ENCODE data around the gene FOXO1. TPM values are rescaled to one million over a fixed set of nuclear protein-coding genes. Genes with fewer than 3 reads are reported as not detected.

Gene FOXO1
- total and polyA plus RNA-seq, 2 donors (not counting 1 experiment from before 2014, with no cell fraction given) = 1.9 to 2.5 TPM

DNA sequence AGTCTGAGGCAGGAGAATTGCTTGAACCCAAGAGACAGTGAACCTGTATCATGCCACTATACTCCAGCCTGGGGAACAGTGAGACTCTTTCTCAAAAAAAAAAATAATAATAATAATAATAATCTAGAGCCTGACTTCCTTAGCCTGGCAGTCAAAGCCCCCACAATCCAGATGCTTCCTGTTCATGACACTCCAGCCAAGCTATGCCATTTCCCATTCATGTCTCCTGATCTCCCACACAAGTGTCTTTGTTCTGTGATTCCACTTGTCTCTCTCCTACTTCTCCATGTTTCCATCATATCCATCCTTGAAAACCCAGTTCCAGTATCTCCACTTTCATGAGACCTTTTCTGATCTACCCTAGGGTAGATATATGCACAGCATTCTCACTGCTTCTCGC lies 150.7 kb downstream of the FOXO1 start:
- no peaks in the 10 kb centered on the region for H3K79me2 ChIP-seq (ENCODE audit: control insufficient read depth, insufficient read depth, low read length)
- H4K20me1 ChIP-seq (ENCODE audit: control insufficient read depth, extremely low read depth, insufficient read depth, low read length) = no peaks in the 10 kb centered on the region
- H3K9ac ChIP-seq (ENCODE audit: insufficient read depth, low read length) = no peak overlapping the region
- H3K27ac ChIP-seq (ENCODE audit: insufficient read depth, low read length) = no peak overlapping the region
- TF ChIP-seq EZH2 (IDR thresholded peaks at IDR 0.05; ENCODE audit: low read length, missing control alignments) = no peak
- TF ChIP-seq, protein P1, sequence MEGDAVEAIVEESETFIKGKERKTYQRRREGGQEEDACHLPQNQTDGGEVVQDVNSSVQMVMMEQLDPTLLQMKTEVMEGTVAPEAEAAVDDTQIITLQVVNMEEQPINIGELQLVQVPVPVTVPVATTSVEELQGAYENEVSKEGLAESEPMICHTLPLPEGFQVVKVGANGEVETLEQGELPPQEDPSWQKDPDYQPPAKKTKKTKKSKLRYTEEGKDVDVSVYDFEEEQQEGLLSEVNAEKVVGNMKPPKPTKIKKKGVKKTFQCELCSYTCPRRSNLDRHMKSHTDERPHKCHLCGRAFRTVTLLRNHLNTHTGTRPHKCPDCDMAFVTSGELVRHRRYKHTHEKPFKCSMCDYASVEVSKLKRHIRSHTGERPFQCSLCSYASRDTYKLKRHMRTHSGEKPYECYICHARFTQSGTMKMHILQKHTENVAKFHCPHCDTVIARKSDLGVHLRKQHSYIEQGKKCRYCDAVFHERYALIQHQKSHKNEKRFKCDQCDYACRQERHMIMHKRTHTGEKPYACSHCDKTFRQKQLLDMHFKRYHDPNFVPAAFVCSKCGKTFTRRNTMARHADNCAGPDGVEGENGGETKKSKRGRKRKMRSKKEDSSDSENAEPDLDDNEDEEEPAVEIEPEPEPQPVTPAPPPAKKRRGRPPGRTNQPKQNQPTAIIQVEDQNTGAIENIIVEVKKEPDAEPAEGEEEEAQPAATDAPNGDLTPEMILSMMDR (conservative IDR thresholded peaks at IDR 0.05 in 1 of 2, IDR thresholded peaks at IDR 0.05 in 1 of 2; ENCODE audit: low read depth in 1 of 2, low read length in 2 of 2) = no peak
- no peaks in the 10 kb centered on the region for H3K27me3 ChIP-seq (ENCODE audit: control insufficient read depth, insufficient read depth, low read length)
- no peak overlapping the region for H3K4me3 ChIP-seq (replicated peaks in 1 of 4; ENCODE audit: control extremely low read depth in 1 of 4, insufficient read depth in 1 of 4, low read depth in 3 of 4, low read length in 4 of 4)
- H3K9me3 ChIP-seq (ENCODE audit: control insufficient read depth, insufficient read depth, low read depth, low read length) = no peaks in the 10 kb centered on the region
- H2AFZ ChIP-seq (ENCODE audit: low read length) = no peak overlapping the region
- H3K4me2 ChIP-seq (ENCODE audit: extremely low read depth, insufficient read depth, low read length) = no peak overlapping the region
- H3K4me1 ChIP-seq (ENCODE audit: control insufficient read depth, extremely low read depth, insufficient read depth, low read length) = no peaks in the 10 kb centered on the region
- H3K36me3 ChIP-seq (ENCODE audit: control insufficient read depth, insufficient read depth, low read length) = no peaks in the 10 kb centered on the region
- no peak for DNase-seq (ENCODE audit: low read depth in 2 of 2)

DNA sequence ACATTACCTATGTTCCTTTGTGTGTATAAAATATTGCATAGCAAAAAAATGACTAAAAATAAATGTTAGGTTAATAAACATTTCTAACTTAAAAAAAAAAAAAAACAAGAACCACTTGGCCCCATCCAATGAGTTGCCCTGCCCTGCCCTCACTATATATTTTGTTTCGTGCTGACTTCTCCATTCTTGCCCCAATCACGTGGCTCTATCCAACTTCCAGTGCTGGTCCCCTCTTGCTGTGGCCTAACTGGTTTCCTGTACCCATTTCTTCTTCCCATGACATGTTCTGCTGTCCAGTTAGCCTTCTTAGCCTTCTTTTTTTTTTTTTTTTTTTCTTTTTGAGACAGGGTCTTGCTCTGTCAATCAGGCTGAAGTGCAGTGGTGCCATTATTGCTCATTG lies 151.6 kb downstream of the FOXO1 start:
- Histone ChIP-seq H3K36me3 (ENCODE audit: control insufficient read depth, insufficient read depth, low read length) (no peaks in the 10 kb centered on the region), H4K20me1 (ENCODE audit: control insufficient read depth, extremely low read depth, insufficient read depth, low read length) (no peaks in the 10 kb centered on the region), H3K79me2 (ENCODE audit: control insufficient read depth, insufficient read depth, low read length) (no peaks in the 10 kb centered on the region), H3K27me3 (ENCODE audit: control insufficient read depth, insufficient read depth, low read length) (no peaks in the 10 kb centered on the region), H3K4me3 (replicated peaks in 1 of 4; ENCODE audit: control extremely low read depth in 1 of 4, insufficient read depth in 1 of 4, low read depth in 3 of 4, low read length in 4 of 4) (no peak overlapping the region), H3K9me3 (ENCODE audit: control insufficient read depth, insufficient read depth, low read depth, low read length) (no peaks in the 10 kb centered on the region), H3K9ac (ENCODE audit: insufficient read depth, low read length) (no peak overlapping the region), H3K4me1 (ENCODE audit: control insufficient read depth, extremely low read depth, insufficient read depth, low read length) (no peaks in the 10 kb centered on the region), H3K4me2 (ENCODE audit: extremely low read depth, insufficient read depth, low read length) (no peak overlapping the region), H3K27ac (ENCODE audit: insufficient read depth, low read length) (no peak overlapping the region), H2AFZ (ENCODE audit: low read length) (no peak overlapping the region)
- no peak for DNase-seq (ENCODE audit: low read depth in 2 of 2)
- TF ChIP-seq, protein P1 (conservative IDR thresholded peaks at IDR 0.05 in 1 of 2, IDR thresholded peaks at IDR 0.05 in 1 of 2; ENCODE audit: low read depth in 1 of 2, low read length in 2 of 2) = no peak
- TF ChIP-seq EZH2 (IDR thresholded peaks at IDR 0.05; ENCODE audit: low read length, missing control alignments) = no peak

DNA sequence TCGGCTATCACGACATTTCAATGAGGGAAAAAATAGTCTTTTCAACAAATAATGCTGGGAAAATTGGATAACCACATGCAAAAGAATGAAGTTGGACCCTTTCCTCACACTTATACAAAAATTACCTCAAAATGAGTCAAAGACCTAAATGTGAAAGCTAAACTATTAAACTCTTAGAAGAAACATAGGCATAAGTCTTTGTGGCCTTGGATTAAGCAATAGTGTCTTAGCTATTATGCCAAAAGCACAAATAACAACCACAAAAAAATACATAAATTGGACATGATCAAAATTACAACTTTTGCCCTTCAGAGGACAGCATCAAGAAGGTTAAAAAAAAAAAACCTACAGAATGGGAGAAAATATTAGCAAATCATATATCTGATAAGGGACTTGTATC lies 156.6 kb downstream of the FOXO1 start:
- TF ChIP-seq, protein P1 (conservative IDR thresholded peaks at IDR 0.05 in 1 of 2, IDR thresholded peaks at IDR 0.05 in 1 of 2; ENCODE audit: low read depth in 1 of 2, low read length in 2 of 2) = no peak
- TF ChIP-seq EZH2 (IDR thresholded peaks at IDR 0.05; ENCODE audit: low read length, missing control alignments) = no peak
- H4K20me1 ChIP-seq (ENCODE audit: control insufficient read depth, extremely low read depth, insufficient read depth, low read length) = no peaks in the 10 kb centered on the region

More for the DNA sequence above, 156.6 kb downstream of the FOXO1 start:
- Histone ChIP-seq H3K36me3 (ENCODE audit: control insufficient read depth, insufficient read depth, low read length) (no peaks in the 10 kb centered on the region), H3K4me1 (ENCODE audit: control insufficient read depth, extremely low read depth, insufficient read depth, low read length) (no peaks in the 10 kb centered on the region), H3K9ac (ENCODE audit: insufficient read depth, low read length) (no peak overlapping the region), H3K4me3 (replicated peaks in 1 of 4; ENCODE audit: control extremely low read depth in 1 of 4, insufficient read depth in 1 of 4, low read depth in 3 of 4, low read length in 4 of 4) (no peak overlapping the region), H3K27ac (ENCODE audit: insufficient read depth, low read length) (no peak overlapping the region), H3K9me3 (ENCODE audit: control insufficient read depth, insufficient read depth, low read depth, low read length) (no peaks in the 10 kb centered on the region), H2AFZ (ENCODE audit: low read length) (no peak overlapping the region), H3K27me3 (ENCODE audit: control insufficient read depth, insufficient read depth, low read length) (no peaks in the 10 kb centered on the region), H3K79me2 (ENCODE audit: control insufficient read depth, insufficient read depth, low read length) (no peaks in the 10 kb centered on the region), H3K4me2 (ENCODE audit: extremely low read depth, insufficient read depth, low read length) (no peak overlapping the region)
- peak in 1 of 2 donors; percentile 18 for DNase-seq (ENCODE audit: low read depth in 2 of 2)
